ENCODE data around the gene PCDH1. TPM values are rescaled to one million over a fixed set of nuclear protein-coding genes. Genes with fewer than 3 reads are reported as not detected.

Gene PCDH1
- total RNA-seq, 1 donor from 2014 or later = 11.5 TPM

DNA sequence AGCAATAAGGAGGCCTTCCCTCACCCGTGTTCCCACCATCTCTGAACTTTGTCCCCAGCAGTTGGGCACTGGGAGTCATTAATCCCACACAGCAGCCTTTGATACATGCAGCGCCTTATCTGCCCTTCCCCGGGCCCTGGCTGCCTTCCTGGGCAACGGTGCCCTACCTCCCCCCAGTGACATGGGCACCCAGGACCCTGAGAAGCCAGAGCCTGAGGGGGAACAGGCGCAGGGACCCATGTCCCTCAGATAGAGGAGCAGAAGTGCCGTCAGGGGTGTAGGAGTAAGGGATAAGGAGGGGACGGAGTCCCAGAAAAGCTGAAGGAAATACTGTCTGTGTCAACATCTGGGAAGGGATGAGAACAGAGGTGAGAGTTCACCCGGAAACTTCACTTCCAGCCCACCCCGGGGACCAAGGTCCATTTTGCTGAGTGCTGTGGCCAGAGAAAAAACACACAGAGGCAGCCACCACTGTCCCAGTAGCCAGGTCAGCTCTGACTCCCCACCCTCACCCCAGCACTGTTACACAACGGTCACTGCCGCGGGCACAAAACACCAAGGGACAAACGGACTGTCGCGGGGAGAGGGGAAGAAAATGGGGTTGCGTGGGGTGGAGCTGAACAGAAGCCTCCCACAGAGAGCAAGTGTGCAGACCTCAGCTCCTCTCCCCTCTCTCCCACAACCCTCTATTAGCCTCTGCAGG lies 3.8 kb downstream of the PCDH1 start:
- no peaks in the 10 kb centered on the region for H3K36me3 ChIP-seq (ENCODE audit: insufficient read depth, low read length)
- H3K9me3 ChIP-seq (ENCODE audit: insufficient read depth, low read depth, low read length) = no peaks in the 10 kb centered on the region
- Mint-ChIP-seq H3K4me1 (ENCODE audit: low read depth, unreplicated experiment) (peaks cover 17% of the 10 kb centered on the region), H3K36me3 (ENCODE audit: low read depth, unreplicated experiment) (no peaks in the 10 kb centered on the region), H3K27ac (ENCODE audit: unreplicated experiment) (no peak overlapping the region), H3K4me3 (ENCODE audit: unreplicated experiment) (peak overlapping the region; percentile 20), H3K9me3 (ENCODE audit: unreplicated experiment) (peaks cover 1% of the 10 kb centered on the region), H3K27me3 (ENCODE audit: low read depth, unreplicated experiment) (peaks cover 37% of the 10 kb centered on the region)
- H3K27me3 ChIP-seq (ENCODE audit: insufficient read depth, low read length) = peaks cover 28% of the 10 kb centered on the region
- peaks cover 28% of the 10 kb centered on the region for H3K4me1 ChIP-seq (ENCODE audit: insufficient read depth, low read length)
- H3K27ac ChIP-seq (ENCODE audit: low read depth, low read length) = no peak overlapping the region
- no peak for TF ChIP-seq EZH2 (IDR thresholded peaks at IDR 0.05; ENCODE audit: insufficient read depth, low read length)
- TF ChIP-seq CTCF (IDR thresholded peaks at IDR 0.05; ENCODE audit: insufficient read depth, low read depth, low read length) = no peak
- no peak for FAIRE-seq
- H2AFZ ChIP-seq (ENCODE audit: low read depth, low read length) = no peak overlapping the region
- DNase-seq (ENCODE audit: low read depth) = no peak
- no peak overlapping the region for H3K9ac ChIP-seq (ENCODE audit: low read length)
- no peak overlapping the region for H3K4me3 ChIP-seq (ENCODE audit: insufficient read depth, low read depth, low read length)
- peaks cover 11% of the 10 kb centered on the region for H4K20me1 ChIP-seq (ENCODE audit: insufficient read depth, low read length)
- no peaks in the 10 kb centered on the region for H3K79me2 ChIP-seq (ENCODE audit: insufficient read depth, low read length)
- no peak overlapping the region for H3K4me2 ChIP-seq (ENCODE audit: low read length)

- H3K9me3 Mint-ChIP-seq (ENCODE audit: unreplicated experiment) = peaks cover 1% of the 10 kb centered on the region
- DNase-seq (ENCODE audit: low read depth) (no peak), FAIRE-seq (no peak)
- no peak overlapping the region for H3K4me2 ChIP-seq (ENCODE audit: low read length)
- H3K79me2 ChIP-seq (ENCODE audit: insufficient read depth, low read length) = no peaks in the 10 kb centered on the region
- H3K36me3 ChIP-seq (ENCODE audit: insufficient read depth, low read length) = no peaks in the 10 kb centered on the region
- peaks cover 8% of the 10 kb centered on the region for H4K20me1 ChIP-seq (ENCODE audit: insufficient read depth, low read length)
- no peak overlapping the region for H3K27ac Mint-ChIP-seq (ENCODE audit: unreplicated experiment)
- H3K27ac ChIP-seq (ENCODE audit: low read depth, low read length) = no peak overlapping the region
- H3K27me3 ChIP-seq (ENCODE audit: insufficient read depth, low read length) = peaks cover 26% of the 10 kb centered on the region
- H3K36me3 Mint-ChIP-seq (ENCODE audit: low read depth, unreplicated experiment) = no peaks in the 10 kb centered on the region
- TF ChIP-seq EZH2 (IDR thresholded peaks at IDR 0.05; ENCODE audit: insufficient read depth, low read length) = no peak
- TF ChIP-seq CTCF (IDR thresholded peaks at IDR 0.05; ENCODE audit: insufficient read depth, low read depth, low read length) = no peak
- H3K9me3 ChIP-seq (ENCODE audit: insufficient read depth, low read depth, low read length) = no peaks in the 10 kb centered on the region
- H3K4me3 ChIP-seq (ENCODE audit: insufficient read depth, low read depth, low read length) = no peak overlapping the region
- no peak overlapping the region for H3K9ac ChIP-seq (ENCODE audit: low read length)
- peaks cover 37% of the 10 kb centered on the region for H3K27me3 Mint-ChIP-seq (ENCODE audit: low read depth, unreplicated experiment)
- H2AFZ ChIP-seq (ENCODE audit: low read depth, low read length) = no peak overlapping the region
- H3K4me1 ChIP-seq (ENCODE audit: insufficient read depth, low read length) = peaks cover 25% of the 10 kb centered on the region
- H3K4me1 Mint-ChIP-seq (ENCODE audit: low read depth, unreplicated experiment) = peaks cover 12% of the 10 kb centered on the region
- peak overlapping the region; percentile 20 for H3K4me3 Mint-ChIP-seq (ENCODE audit: unreplicated experiment)
These were observed 4.3 kb downstream of the PCDH1 start for GRCh38 chr5:141873933-141874261.

Data from astrocyte (in vitro differentiated cells and primary cell).